ENCODE measurements around the gene DCP1A.
"Not testable (repeated sequence)": the region's sequence is repeated elsewhere in the genome, so short reads cannot be mapped to it uniquely, and the experiment has no call there.

DNA sequence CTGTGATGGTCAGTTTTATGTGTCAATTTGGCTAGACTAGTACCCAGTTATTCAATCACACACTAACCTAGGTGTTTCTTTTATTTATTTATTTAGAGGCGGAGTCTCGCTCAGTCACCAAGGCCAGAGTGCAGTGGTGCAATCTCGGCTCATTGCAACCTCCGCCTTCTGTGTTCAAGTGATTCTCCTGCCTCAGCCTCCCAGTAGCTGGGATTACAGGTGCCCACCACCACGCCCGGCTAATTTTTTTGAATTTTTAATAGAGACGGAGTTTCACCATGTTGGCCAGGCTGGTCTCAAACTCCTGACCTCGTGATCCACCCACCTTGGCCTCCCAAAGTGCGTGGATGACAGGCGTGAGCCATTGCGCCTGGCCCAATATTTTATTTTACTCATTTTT, 78.2 kb downstream of the DCP1A start:
- not testable (repeated sequence) for TF ChIP-seq SNAI2 (CRISPR knock-in tag; IDR thresholded peaks at IDR 0.05); PPARA (CRISPR knock-in tag; IDR thresholded peaks at IDR 0.05; ENCODE audit: borderline replicate concordance)
